ENCODE measurements around the gene SUPT16H.
"Not testable (repeated sequence)": the region's sequence is repeated elsewhere in the genome, so short reads cannot be mapped to it uniquely, and the experiment has no call there.

The SUPT16H gene

DNA sequence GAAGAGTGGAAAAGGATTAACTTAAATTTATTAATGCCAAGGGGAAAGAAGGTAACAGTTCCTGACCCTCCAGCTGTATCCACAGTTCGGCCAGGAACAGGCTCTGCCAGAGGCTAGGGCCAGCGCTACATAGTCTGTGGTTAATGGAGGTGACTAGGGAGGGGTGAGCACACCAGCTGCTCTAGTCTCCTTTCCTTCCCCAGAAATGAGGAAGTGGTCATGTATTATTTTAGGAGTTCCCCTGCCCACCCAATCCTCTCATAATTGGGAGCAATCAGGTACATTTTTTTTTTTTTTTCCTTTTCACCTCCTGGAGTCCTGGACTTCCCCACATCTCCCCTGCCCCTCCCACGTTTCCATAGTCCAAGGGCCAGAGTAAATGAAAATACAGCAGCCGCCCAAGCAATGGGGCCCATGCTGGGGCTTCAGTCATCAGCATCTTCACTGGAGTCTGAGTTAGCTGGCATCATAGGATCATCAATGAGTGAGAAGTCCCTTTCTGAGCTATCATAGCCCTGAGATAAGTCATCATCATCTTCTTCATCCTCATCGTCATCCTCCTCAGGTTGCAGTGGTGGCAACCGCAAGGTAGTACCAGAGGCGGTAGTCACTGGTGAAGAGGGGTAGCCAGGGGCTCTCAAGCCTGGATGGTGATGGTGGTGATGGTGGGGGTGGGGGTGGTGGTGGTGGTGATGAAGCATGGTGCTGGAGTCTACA lies 1.5 kb upstream of the SUPT16H start:
- TF ChIP-seq, protein P1, sequence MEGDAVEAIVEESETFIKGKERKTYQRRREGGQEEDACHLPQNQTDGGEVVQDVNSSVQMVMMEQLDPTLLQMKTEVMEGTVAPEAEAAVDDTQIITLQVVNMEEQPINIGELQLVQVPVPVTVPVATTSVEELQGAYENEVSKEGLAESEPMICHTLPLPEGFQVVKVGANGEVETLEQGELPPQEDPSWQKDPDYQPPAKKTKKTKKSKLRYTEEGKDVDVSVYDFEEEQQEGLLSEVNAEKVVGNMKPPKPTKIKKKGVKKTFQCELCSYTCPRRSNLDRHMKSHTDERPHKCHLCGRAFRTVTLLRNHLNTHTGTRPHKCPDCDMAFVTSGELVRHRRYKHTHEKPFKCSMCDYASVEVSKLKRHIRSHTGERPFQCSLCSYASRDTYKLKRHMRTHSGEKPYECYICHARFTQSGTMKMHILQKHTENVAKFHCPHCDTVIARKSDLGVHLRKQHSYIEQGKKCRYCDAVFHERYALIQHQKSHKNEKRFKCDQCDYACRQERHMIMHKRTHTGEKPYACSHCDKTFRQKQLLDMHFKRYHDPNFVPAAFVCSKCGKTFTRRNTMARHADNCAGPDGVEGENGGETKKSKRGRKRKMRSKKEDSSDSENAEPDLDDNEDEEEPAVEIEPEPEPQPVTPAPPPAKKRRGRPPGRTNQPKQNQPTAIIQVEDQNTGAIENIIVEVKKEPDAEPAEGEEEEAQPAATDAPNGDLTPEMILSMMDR (IDR thresholded peaks at IDR 0.05; ENCODE audit: low read depth, low read length), result no peak
- no peak for DNase-seq (ENCODE audit: extremely low read depth, low read depth)

DNA sequence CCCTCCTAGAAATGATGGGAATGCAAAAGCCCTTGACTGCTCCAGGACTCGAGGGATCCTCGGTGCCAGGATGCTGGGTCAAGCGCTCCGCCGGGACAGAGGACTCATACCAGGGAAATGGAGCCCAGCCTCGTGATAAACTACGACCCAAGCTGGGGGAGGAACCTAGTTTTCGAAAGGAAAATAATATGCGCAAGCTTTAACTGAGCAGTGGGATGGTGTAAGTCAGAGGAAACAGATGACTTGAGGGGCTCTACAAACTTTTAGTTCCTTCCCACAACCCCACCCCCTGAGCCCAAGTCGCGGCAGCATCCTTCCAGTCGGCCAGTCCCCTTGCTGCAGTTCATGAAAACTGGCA lies 654 bp upstream of the SUPT16H start:
- TF ChIP-seq, protein P1 (IDR thresholded peaks at IDR 0.05; ENCODE audit: low read depth, low read length), result no peak
- no peak for DNase-seq (ENCODE audit: extremely low read depth, low read depth)

DNA sequence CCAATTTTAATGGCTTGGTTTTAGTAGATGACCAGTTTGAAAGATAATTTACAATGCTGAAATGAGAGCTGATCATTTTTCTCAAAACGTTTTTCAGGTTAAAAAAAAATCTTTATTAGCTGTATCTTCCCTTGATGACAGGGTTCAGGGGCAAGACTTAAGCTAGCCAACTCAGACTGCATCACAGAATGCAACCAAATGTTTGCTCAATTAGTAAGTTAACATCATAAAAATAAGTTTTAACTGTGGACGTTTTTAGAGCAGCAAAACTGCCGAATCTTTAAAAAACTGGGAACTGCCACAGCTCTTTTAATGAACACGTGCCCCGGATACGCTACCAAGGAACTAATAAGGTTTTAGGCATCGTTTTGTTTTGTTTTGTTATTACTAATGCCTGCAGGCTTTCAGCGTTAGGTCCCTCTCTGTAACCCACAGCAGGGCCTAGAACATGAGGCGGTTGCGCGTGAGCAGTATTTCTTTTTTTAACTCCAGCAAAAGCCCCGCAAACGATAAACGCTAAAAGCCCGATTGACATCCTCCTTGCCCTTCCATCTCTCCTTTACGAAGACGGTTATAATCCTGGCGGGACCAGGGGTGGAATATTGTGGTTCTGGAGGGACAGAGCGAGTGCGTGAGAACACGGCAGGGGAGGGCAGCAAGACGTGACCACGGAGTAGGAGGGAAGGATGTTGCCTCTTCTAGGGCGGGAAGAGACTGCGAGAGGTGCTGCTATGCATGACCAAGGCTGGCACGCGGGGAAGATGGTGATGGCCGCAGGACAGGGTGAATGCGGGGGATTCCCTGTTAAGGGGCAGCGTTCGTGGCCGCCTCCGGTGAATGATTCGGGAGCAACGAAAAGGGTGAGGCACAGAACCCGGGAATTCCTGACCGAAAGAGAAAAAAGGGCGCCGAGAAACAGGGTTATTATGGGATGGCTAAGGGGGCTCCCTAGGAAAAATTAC lies 652 bp downstream of the SUPT16H start:
- TF ChIP-seq, protein P1 (IDR thresholded peaks at IDR 0.05; ENCODE audit: low read depth, low read length), result no peak
- DNase-seq (ENCODE audit: extremely low read depth, low read depth), result peak; percentile 16

DNA sequence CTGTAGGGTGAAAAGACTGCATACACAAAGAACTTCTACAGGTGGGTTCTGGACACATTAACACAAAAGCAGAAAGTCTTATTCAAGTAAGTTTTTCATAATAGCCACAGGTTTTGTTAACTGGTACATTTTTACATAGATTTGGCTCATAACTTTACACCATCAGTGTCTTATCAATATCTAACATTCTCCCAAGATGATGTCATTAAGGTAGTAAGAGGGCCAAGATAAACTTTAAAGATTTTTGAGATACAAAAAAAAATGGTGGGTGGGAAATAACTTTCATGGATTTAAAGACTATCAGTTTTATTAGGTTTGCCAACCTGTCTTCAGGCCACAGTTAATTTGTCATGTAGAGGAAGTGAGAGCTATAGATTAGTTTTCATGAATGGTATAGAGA lies 1.7 kb downstream of the SUPT16H start:
- no peak for DNase-seq (ENCODE audit: extremely low read depth, low read depth)
- TF ChIP-seq, protein P1 (IDR thresholded peaks at IDR 0.05; ENCODE audit: low read depth, low read length), result no peak

DNA sequence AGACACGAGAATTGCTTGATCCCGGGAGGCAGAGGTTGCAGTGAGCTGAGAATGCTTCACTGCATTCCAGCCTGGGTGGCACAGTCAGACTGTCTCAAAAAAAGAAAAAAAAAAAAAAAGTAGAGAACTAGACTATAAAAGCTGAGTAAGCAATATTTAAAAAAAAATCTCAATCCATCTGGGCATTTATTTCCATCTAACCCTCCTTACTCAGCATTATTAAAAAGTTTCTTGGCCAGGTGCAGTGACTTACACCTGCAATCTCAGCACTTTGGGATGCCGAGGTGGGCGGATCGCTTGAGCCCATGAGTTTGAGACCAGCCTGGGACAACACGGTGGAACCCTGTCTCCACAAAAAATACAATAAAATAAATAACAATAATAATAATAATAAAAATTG lies 4.5 kb downstream of the SUPT16H start:
- TF ChIP-seq, protein P1 (IDR thresholded peaks at IDR 0.05; ENCODE audit: low read depth, low read length), result no peak
- DNase-seq (ENCODE audit: extremely low read depth, low read depth), result no peak

DNA sequence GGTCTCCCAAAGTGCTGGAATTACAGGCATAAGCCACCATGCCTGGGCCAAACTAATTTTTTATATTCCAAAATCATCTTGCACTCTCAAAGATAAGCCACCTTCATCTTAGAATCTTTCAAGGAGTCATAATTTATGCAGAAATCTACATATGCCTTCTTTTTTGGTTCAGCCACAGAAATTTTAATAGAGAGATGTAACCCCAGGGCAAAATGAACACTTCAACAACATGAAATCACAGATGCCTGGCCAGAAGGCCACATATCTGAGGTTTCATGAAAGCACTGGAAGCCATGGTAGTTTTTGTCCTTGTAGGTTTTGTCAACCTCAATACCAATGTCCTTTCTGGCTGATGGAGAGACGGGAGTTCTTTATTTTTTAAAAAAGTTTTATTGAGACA lies 9.8 kb downstream of the SUPT16H start:
- TF ChIP-seq, protein P1 (IDR thresholded peaks at IDR 0.05; ENCODE audit: low read depth, low read length), result no peak
- no peak for DNase-seq (ENCODE audit: extremely low read depth, low read depth)

DNA sequence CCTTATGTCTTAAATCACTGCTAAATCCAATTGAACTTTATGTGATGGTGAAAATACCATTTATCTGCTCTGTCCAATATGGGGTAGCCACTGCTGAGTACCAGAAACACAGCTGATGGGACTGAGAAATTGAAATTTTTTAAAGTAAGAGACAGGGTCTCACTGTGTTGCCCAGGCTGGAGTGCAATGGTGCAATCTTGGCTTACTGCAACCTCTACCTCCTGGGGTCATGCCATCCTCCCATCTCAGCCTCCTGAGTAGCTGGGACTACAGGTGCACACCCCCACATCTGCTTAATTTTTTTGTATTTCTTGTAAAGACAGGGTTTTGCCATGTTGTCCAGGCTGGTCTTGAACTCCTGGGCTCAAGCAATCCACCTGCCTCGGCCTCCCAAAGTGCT lies 11.0 kb downstream of the SUPT16H start:
- not testable (repeated sequence) for DNase-seq (ENCODE audit: extremely low read depth, low read depth)
